ENCODE results near the gene NAALADL1.

NAALADL1 gene

GRCh38 chr11:65083834-65084597 is 25.7 kb upstream of the NAALADL1 start, which contains the start of the genes CDCA5 and ZFPL1:
Gene CDCA5, minus strand, starts transcription at chr11:65084040. Its CDS starts 62 bp downstream, at chr11:65083978.
Gene ZFPL1, plus strand, starts transcription at chr11:65084222. Its CDS starts 477 bp downstream, at chr11:65084699.
- DNase-seq (ENCODE audit: low spot score), result peak; percentile 85
- no peak for FAIRE-seq

- no peak for FAIRE-seq
Observed at GRCh38 chr11:65083134-65083833, 24.9 kb upstream of the NAALADL1 start.

GRCh38 chr11:65078786-65079342 is 20.5 kb upstream of the NAALADL1 start:
- no peak for DNase-seq (ENCODE audit: low spot score)
- no peak for FAIRE-seq

More at GRCh38 chr11:65083134-65083833, 24.9 kb upstream of the NAALADL1 start:
- DNase-seq (ENCODE audit: low spot score), result no peak

GRCh38 chr11:65078151-65078550 is 19.8 kb upstream of the NAALADL1 start:
- FAIRE-seq, result no peak
- peak; percentile 13 for DNase-seq (ENCODE audit: low spot score)

GRCh38 chr11:65077451-65077850 is 19.1 kb upstream of the NAALADL1 start:
- FAIRE-seq, result no peak
- DNase-seq (ENCODE audit: low spot score), result no peak

- no peak for FAIRE-seq
- no peak for DNase-seq (ENCODE audit: low spot score)
Observed at GRCh38 chr11:65072631-65072966, 14.2 kb upstream of the NAALADL1 start.

GRCh38 chr11:65071907-65072630 is 13.7 kb upstream of the NAALADL1 start:
- FAIRE-seq (no peak), DNase-seq (ENCODE audit: low spot score) (no peak)

- FAIRE-seq, result no peak
- no peak for DNase-seq (ENCODE audit: low spot score)
Observed at GRCh38 chr11:65069217-65069616, 10.9 kb upstream of the NAALADL1 start.

GRCh38 chr11:65067446-65067845 is 9.1 kb upstream of the NAALADL1 start:
- no peak for FAIRE-seq

GRCh38 chr11:65066805-65067291 is 8.5 kb upstream of the NAALADL1 start:
- DNase-seq (ENCODE audit: low spot score), result no peak
- no peak for FAIRE-seq

More at GRCh38 chr11:65067446-65067845, 9.1 kb upstream of the NAALADL1 start:
- DNase-seq (ENCODE audit: low spot score), result no peak

GRCh38 chr11:65066315-65066714 is 8.0 kb upstream of the NAALADL1 start:
- DNase-seq (ENCODE audit: low spot score), result no peak
- no peak for FAIRE-seq

GRCh38 chr11:65065851-65066250 is 7.5 kb upstream of the NAALADL1 start:
- no peak for DNase-seq (ENCODE audit: low spot score)
- FAIRE-seq, result no peak

GRCh38 chr11:65064847-65065240 is 6.5 kb upstream of the NAALADL1 start:
- FAIRE-seq, result no peak
- DNase-seq (ENCODE audit: low spot score), result no peak

- DNase-seq (ENCODE audit: low spot score) (no peak), FAIRE-seq (no peak)
Observed at GRCh38 chr11:65063532-65063931, 5.2 kb upstream of the NAALADL1 start.

GRCh38 chr11:65060913-65061408 is 2.6 kb upstream of the NAALADL1 start:
- no peak for DNase-seq (ENCODE audit: low spot score)
- FAIRE-seq, result no peak

GRCh38 chr11:65059959-65060824 is 1.8 kb upstream of the NAALADL1 start:
- FAIRE-seq (no peak), DNase-seq (ENCODE audit: low spot score) (no peak)

- DNase-seq (ENCODE audit: low spot score), result no peak
- no peak for FAIRE-seq
Observed at GRCh38 chr11:65059523-65059922, 1.2 kb upstream of the NAALADL1 start.

- no peak for DNase-seq (ENCODE audit: low spot score)
- no peak for FAIRE-seq
Observed at GRCh38 chr11:65058012-65058411, 341 bp downstream of the NAALADL1 start.

- FAIRE-seq, result no peak
Observed at GRCh38 chr11:65057526-65057925, 827 bp downstream of the NAALADL1 start.

GRCh38 chr11:65056999-65057398 is 1.4 kb downstream of the NAALADL1 start:
- DNase-seq (ENCODE audit: low spot score) (no peak), FAIRE-seq (no peak)

More at GRCh38 chr11:65057526-65057925, 827 bp downstream of the NAALADL1 start:
- DNase-seq (ENCODE audit: low spot score), result no peak

All from RCC 7860 (cell line).